NCI-H146 treated with DMSO at 0.1 percent for 48 hours (cell line): ENCODE data around the gene INPP4B.
"Not testable (repeated sequence)": the region's sequence is repeated elsewhere in the genome, so short reads cannot be mapped to it uniquely, and the experiment has no call there.

ENCODE experiments used
- DNase-seq: peaks from one replicate; lab custom pipeline; 2025; ENCODE audit not compliant: unreplicated experiment; lab: John Stamatoyannopoulos, UW

INPP4B gene

DNA sequence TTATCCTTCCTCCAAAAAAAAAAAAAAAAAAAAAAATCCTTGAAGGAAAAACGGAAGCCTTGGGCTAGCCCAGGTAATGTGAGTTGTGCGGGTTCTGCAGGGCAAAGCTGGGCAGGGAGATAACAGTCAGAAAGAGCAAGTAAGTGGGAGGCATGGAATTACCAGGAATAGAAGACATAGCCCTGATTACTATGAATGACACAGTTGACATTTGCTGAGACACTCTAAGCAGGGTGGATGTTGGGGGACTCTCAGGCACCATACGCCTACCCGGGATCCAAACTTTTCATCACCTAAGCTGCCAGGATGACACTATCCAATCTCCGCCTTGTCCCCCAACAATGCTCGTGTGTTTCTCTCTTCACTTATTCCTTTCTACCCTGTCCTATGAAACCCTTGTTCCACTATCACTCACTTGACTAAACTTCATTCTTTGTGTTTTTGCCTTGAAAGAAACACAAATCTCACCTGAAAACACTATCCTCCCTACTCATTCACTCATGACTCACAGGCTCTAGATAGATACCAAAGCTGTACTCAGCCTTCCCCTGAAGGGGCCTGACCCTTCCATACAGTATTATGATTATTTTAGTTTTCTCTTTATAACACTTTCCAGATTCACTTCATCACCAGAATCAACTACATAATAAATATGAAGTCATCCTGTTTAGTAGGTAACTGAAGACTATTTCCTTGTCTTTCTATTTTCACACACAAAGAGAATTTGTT lies 158.4 kb downstream of the INPP4B start:
- no peak for DNase-seq

DNA sequence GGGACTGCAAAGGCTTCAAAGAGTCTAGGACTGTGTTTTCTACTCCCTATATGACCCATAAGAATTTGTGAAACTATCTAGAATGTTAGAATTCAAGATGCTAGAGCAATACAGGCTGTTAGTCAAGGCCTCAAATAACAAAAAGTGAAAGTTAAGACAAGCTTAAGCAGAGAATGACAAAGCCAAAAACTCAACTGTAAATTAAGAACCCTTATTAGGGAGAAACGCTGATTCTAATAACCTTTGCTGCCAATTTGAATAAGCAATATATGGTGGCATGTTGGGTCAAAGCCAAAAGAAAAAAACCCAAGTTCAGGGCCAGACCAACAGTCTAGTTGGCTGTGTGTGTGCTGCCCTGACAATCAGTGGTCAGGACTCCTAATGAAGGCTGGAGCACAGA lies 160.0 kb downstream of the INPP4B start:
- DNase-seq: no peak

DNA sequence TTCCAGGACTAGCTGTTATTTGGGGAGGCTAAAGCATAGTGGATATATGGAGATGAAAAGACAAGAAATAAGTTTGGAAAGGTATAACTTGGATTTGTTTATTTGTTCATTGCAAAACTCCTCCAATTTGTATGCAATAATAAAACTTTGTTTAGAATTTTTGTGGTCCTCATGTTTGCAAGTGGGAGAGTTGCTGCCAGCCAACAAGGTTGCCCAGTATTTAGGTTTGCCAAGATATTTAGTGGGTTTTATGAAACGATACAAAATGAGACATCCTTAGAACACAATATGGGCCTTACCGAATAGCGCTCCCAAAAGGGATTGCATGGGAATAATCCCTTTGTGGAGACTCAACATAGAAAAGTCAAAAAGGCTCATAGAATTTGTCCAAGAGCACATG lies 162.1 kb downstream of the INPP4B start:
- DNase-seq: no peak

DNA sequence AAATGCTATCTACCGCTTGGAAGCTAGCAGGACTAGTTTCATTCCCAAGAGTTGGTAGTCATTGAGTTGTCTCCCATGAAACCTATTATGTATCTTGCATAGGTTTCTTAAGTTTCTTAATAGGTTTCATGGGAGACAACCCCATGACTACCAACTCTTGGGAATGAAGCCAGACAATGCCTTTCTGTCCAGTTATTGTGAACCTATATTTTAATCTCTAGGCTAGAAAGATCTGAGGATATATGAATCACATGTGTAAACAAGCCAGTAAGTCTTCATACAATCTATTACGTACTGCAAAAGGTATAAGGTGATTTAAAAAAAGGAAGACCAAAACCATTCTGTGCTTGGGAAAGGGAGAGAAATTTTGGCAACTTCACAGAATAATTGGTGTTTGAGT lies 162.6 kb downstream of the INPP4B start:
- no peak for DNase-seq

DNA sequence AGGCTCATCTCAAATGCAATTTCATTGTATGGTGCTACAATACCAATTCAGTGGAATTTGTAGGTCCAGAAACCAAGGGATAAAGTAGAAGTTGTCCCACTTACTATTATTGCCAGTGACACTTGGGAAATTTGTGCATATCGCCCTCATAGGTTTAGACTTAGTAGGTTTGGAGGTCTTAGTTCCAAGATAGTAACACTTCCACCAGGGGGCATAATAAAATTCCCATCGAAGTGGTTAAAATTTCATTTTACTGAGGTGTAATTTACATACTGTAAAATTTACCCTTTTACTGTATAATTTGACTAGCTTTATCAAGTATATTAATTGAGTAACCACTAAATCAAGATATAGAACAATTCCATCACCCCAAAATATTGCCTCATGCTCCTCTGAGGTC lies 174.6 kb downstream of the INPP4B start:
- DNase-seq: no peak

DNA sequence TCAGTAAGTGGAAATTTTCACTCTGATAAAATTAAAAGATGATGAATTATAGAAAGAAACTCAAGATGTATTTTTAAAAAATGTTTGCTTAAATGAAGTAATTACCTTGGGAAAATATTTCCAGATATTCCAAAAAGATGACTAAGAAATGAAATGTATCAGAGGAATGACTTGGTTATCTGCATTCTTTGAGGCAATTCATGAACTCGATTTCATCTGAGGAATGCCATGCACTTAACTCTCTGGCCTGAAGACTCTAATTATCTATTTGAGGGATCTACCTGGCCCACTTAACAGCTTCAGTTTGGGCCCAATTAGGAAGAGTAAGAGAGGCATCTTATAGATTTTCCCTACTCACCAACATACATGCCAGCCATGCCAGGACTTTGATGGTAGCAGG lies 182.3 kb downstream of the INPP4B start:
- DNase-seq: no peak

DNA sequence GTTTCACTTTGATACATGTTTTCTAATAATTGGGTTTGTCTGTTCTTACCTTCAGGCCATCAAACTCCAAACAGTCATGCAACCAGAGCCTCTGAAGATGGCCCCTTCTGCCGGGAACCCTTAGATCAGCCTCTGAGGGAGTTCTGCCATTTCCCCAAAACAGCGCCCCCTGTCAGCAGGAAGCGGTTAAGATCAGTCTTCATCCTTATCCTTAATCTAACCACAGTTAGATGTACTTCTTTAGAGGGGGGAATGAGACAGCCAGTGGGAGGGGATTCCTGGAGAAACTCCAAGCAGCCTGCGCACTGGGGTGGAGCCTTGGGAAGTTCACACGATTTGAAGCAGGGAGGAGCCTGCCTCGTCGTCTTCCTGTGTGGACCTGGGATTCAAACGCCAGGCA lies 185.4 kb downstream of the INPP4B start:
- no peak for DNase-seq

DNA sequence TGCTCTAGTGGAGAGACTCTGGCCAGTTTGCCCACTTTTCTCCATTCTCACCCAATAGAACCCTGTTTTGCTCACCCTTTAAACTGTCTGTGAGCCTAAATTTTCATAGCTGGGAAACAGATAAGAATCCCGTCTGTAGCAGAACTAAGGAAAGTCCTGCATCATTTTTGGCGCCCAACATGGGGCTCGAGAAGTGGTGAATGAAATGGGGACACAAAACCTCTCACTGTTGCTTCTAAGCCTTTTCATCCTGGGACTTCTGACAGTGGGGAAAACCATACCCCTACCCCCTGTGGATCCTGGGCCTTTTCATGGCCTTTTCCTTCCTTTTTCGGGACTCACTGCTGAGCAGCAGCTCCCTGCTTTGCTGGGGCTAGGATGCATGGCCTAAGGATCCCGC lies 189.9 kb downstream of the INPP4B start:
- no peak for DNase-seq

DNA sequence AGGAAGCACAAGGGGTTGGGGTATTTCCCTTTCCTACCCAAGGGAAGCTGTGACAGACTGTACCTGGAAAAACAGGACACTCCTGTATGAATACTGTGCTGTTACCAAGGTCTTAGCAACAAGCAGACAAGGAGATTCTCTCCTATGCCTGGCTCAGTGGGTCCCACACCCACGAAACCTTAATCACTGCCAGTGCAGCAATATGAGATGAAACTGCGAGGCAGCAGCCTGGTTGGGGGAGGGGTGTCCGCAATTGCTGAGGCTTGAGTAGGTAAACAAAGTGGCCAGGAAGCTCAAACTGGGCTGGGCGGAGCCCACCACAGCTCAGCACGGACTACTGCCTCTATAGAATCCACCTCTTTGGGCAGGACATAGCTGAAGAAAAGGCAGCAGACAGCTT lies 197.7 kb downstream of the INPP4B start:
- no peak for DNase-seq

DNA sequence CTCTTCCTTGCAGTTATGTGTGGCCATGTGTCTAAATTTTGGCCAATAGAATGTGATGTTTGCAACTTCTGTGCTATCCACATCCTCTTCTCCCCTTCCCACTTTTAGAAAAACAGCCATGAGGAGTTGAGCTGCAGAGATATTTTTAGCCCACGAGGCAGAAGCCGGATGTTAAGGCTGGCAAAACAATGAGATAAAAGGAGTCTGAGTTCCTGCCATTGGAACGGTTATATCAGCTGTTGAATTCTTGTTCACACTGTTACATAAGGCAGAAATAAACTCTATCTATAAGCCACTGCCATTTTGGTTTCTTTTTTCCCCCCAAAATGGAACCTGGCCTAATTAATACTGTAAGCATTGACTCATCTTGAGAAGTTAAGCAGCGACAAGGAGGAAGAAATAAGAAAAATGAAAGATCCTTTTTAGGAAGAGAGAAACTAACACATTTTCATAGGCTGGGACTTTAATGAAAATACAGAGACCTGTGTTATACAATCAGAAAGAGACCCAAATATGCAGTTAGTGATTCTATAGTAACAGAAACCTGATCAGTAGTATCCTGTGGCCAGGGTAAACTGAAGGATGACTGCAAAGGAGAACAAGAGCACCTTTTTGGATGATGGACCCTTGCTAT lies 200.5 kb downstream of the INPP4B start:
- DNase-seq: no peak

DNA sequence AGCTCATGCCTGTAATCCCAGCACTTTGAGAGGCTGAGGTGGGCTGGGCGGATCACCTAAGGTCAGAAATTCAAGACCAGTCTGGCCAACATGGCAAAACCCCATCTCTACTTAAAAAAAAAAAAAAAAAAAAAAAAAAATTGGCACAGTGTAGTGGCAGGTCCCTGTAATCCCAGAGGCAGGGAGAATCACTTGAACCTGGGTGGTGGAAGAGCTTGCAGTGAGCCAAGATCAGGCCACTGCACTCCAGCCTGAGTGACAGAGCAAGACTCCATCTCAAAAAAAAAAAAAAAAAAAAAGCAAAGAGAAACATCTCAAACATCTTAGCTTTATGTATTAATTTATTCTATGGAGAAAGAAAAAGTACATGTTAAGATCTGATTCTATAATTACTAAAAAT lies 201.5 kb downstream of the INPP4B start:
- not testable (repeated sequence) for DNase-seq

DNA sequence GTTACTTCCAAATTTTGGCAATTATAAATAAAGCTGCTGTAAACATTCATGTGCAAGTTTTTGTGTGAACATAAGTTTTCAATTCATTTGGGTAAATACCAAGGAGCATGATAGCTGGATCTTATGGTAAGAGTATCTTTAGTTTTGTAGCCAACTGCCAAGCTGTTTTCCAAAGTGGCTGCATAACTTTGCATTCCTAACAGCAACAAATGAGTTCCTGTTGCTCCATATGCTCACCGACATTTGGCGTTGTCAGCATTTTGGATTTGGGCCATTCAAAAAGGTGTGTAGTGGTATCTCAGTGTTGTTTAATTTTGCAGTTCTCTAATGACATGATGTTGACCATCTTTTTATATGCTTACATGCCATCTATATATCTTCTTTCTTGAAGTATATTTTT lies 208.5 kb downstream of the INPP4B start:
- no peak for DNase-seq

DNA sequence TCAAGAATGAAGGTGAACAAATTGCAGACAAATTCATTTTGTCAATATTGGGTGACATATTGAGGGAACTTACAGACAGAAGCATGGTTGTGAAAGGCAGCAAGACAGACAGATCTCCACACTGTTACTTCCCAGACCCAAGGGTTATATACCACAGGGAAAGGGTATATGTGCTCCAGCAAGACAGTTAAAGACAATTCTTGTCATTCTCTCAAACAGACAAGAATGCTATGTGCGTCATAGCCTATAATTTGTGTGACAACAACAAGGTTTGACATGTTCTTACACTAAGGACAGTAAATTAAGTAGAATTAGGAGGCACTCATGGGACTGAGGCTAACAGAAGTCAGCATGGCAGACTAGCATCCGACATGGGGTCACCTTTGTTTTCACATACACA lies 214.3 kb downstream of the INPP4B start:
- DNase-seq: no peak

DNA sequence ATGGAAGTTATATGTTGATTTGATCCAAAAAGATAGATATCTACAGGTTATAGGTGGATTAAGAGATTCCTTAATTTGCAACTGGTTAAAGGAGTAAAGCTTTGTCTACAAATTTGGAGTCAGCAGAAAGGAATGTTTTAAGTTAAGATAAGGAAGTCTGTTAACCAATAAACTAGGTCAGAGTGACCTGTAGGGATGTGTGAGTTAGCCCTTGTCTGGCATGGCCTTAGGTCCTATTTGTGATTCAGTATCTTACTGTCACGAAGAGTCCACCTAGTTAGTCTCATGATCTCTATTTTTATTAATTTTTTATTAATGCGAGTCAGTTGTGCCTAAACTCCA lies 230.8 kb downstream of the INPP4B start:
- no peak for DNase-seq

DNA sequence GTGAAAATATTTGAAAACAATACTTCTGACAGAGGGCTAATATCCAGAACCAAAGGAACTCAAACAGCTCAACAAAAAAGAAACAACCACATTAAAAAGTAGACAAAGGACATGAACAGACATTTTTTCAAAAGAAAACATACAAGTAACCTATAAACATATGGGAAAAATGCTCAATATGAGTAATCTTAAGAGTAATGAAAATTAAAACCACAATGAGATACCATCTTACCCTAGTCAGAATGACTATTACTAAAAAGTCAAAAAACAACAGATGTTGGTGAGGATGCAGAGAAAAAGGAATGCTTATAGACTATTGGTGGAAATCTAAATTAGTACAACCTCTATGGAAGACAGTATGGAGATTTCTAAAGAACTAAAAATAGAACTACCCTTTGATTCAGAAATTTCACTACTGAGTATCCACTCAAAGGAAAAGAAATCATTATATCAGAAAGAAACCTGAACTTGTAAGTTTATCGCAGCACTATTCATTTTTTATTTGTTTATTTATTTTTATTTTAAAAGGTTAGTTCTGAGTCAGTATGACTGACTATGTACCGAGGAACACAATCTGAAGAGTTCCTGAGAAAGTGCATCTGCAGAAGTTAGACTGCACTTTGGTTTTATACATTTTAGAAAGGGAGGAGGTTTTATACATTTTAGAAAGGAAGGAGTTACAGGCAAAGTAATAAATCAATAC lies 231.3 kb downstream of the INPP4B start:
- no peak for DNase-seq

DNA sequence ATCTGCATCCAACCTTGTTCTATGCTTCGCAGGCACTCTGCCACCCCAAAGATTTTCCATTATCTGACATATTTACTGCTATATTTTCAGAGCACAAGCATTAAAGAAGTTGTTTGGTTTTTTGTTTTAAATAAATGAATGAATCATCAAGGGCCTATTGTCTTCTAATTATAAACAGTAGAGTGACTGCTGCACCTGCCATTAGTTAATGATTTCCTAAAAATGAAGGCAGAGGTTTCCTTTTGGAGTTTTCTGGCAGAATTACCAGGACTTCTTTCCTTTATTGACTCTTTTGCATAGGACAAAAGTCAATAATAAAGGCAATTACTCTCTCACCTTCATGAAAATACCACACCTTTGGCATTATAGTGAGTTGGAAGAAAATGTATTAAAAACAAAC lies 238.1 kb downstream of the INPP4B start:
- no peak for DNase-seq

DNA sequence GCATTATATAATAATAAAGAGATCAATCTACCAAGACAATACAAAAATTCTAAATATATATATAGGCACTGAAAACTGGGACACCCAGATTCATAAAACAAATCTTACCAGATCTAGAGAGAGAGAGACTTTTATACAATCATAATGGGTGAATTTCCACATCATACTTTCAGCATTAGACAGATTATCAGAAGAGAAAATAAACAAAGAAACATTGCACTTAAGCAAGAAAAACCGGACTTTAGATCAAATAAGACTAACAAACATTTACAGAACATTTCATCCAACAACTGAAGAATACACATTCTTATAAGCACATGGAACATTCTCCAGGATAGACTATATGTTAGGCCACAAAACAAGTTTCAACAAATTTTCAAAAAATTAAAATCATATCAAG lies 245.1 kb downstream of the INPP4B start:
- DNase-seq: no peak

DNA sequence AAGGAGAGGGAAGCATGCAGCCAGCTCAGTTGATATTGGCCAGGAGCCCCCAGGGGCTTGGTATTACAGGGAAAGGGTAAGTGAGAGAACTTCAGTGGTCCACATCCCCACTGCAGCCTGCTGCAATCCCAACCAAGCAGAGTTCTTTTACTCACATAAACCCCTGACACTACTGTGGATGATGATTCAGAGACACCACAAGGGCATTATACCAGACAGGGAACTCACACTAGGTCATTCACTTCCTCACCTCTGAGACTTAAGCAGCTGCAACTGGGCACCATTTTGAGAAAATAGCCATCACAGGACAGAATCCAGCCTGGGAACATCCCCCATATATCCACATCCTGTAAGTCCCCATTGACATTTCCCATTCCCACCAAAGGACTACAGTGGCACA lies 248.0 kb downstream of the INPP4B start:
- DNase-seq: no peak

DNA sequence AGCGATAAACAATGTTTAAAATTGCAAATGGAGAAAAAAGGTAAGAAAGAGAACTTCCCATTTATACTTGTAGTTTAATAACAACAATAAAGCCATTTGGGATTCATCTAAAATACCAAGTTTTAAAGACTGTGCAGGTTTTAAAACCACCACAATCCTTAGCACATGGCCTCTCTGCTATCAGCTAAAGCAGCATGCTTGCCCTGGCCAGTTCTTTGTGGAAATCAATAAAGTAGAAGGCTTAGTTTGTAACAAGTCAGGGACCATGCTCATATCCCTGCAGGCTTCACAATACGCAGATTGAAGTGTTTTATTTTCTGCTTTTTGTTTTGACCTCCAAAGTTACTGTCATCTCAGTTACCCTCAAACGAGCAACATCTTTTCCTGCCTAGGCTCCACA lies 249.5 kb downstream of the INPP4B start:
- DNase-seq: no peak

DNA sequence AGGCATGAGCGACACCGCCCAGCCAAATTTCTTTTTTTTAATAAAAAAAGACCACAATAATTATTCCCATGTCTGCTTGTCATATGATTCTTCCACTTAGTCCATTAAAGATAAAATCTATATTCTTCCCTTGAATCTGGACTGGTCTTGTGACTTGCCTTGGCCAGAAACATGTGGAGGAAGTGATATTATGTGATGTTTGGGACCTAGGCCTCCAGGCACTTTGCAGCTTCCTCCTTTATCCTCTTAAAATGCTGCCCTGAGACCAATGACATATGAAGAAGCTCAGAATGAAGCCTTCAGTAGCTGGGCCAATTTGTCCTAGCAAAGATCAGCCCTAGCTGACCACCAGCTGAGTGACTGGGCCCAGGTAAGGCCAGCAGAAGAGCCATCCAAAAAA lies 250.0 kb downstream of the INPP4B start:
- no peak for DNase-seq

DNA sequence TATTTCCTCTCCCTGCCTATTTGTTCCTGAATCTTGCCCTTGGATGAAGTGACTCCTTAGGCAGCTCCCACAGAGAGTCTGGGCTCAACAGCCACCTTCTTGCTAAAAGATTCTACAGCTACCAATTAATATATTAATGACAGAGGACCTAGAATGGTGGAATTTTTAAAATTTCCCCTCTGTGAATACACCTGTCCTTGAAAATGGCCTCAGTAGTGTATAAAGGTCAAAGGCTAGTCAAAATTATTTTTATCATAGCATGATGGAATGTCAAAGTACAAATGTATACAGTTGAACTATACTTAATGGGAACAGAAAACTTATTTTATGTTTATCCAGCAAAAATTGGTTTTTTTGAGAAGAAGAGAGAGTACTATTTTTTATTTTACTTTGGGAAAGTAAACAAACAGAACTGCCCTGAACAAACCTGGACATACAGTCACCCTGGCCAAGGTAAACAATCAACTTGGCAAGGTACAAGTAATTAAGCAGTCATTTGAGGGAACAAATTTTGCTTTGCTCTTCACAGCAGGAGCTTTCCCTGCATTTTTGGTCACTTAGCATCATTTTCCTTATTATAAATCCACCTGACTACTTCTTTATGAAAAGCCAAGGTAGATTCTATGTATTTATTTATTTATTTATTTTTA lies 250.8 kb downstream of the INPP4B start:
- no peak for DNase-seq

DNA sequence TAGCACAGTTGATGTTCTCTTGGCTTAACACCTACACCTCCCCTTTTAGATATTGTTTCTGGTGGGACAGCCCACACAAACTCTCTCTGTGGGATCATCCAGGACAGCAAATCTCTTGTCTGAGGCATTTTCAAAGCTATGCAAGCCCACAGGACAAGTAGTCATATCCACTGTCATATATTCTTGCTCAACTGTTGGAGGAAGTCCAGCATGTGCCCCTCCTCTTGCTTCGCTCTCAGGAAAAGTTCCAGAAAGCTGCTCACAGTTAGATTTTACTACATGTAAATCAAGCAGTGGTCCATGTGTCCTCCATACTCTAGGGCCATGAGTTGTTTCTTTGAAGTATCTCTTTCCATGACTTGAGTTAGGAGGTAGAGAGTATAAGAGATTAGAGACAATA lies 260.7 kb downstream of the INPP4B start:
- no peak for DNase-seq
